ENCODE data around the gene TNFRSF25. TPM values are rescaled to one million over a fixed set of nuclear protein-coding genes. Genes with fewer than 3 reads are reported as not detected.

Gene TNFRSF25
- total and polyA plus RNA-seq, 2 experiments from 2014 or later = 13.6 to 25.3 TPM

- ATAC-seq = no peak
- no peaks in the 10 kb centered on the region for H3K79me2 ChIP-seq (replicated peaks; ENCODE audit: insufficient read depth)
- H3K27ac Mint-ChIP-seq = no peak overlapping the region
- H3K4me2 ChIP-seq = peak overlapping the region; percentile 85; the same call in 1 of the 2 replicates
- H3K27ac ChIP-seq (ENCODE audit: low read depth) = no peak overlapping the region
- H3K36me3 Mint-ChIP-seq (ENCODE audit: low read depth) = no peaks in the 10 kb centered on the region
- peaks cover 96% of the 10 kb centered on the region for H3K27me3 ChIP-seq (ENCODE audit: insufficient read depth)
- H3K27me3 Mint-ChIP-seq (ENCODE audit: insufficient read depth, low read depth, poor library complexity) = peaks cover 91% of the 10 kb centered on the region
- H3K4me3 Mint-ChIP-seq = no peak overlapping the region
- TF ChIP-seq ZNF331 (CRISPR knock-in tag; IDR thresholded peaks at IDR 0.05; ENCODE audit: low read depth) = no peak
- TF ChIP-seq JUNB (IDR thresholded peaks at IDR 0.05; ENCODE audit: unreplicated experiment) = no peak
- TF ChIP-seq ZNF114 (CRISPR knock-in tag; IDR thresholded peaks at IDR 0.05) = no peak
- TF ChIP-seq NANOG (IDR thresholded peaks at IDR 0.05; ENCODE audit: borderline replicate concordance) = no peak
- no peak for TF ChIP-seq REST (IDR thresholded peaks at IDR 0.05; ENCODE audit: unreplicated experiment)
- TF ChIP-seq CREB1 (CRISPR knock-in tag; IDR thresholded peaks at IDR 0.05; ENCODE audit: low read depth) = no peak
- H3K4me1 ChIP-seq (ENCODE audit: insufficient read depth) = peaks cover 19% of the 10 kb centered on the region
- H2AFZ ChIP-seq = no peak overlapping the region; the same call in 1 of the 2 replicates
- no peaks in the 10 kb centered on the region for H3K9me2 ChIP-seq (ENCODE audit: insufficient read depth)
- DNase-seq (ENCODE audit: low spot score) = no peak
- no peaks in the 10 kb centered on the region for H3K36me3 ChIP-seq (ENCODE audit: insufficient read depth)
- H3K4me1 Mint-ChIP-seq = peaks cover 9% of the 10 kb centered on the region
- peak overlapping the region; percentile 65; the same call in 1 of the 2 replicates for H3K4me3 ChIP-seq
- no peaks in the 10 kb centered on the region; the same call in 2 of the 3 replicates for H3K9me3 Mint-ChIP-seq
- peaks cover 16% of the 10 kb centered on the region for H3F3A ChIP-seq (replicated peaks; ENCODE audit: low read depth)
- peaks cover 8% of the 10 kb centered on the region; the same call in 1 of the 2 replicates for H4K20me1 ChIP-seq (replicated peaks; ENCODE audit: insufficient read depth)
Measured at GRCh38 chr1:6417961-6418667, 47.9 kb downstream of the TNFRSF25 start.

- Histone ChIP-seq H3K36me3 (ENCODE audit: insufficient read depth) (no peaks in the 10 kb centered on the region), H4K20me1 (replicated peaks; ENCODE audit: insufficient read depth) (peaks cover 8% of the 10 kb centered on the region; the same call in 1 of the 2 replicates), H3K4me1 (ENCODE audit: insufficient read depth) (peaks cover 19% of the 10 kb centered on the region), H3K9me2 (ENCODE audit: insufficient read depth) (no peaks in the 10 kb centered on the region), H3K79me2 (replicated peaks; ENCODE audit: insufficient read depth) (no peaks in the 10 kb centered on the region), H2AFZ (no peak overlapping the region), H3K4me2 (no peak overlapping the region), H3K27ac (ENCODE audit: low read depth) (no peak overlapping the region), H3K27me3 (ENCODE audit: insufficient read depth) (peaks cover 89% of the 10 kb centered on the region), H3K4me3 (no peak overlapping the region), H3F3A (replicated peaks; ENCODE audit: low read depth) (peaks cover 15% of the 10 kb centered on the region)
- Mint-ChIP-seq H3K27ac (no peak overlapping the region), H3K36me3 (ENCODE audit: low read depth) (no peaks in the 10 kb centered on the region), H3K4me3 (no peak overlapping the region), H3K9me3 (no peaks in the 10 kb centered on the region; the same call in 2 of the 3 replicates), H3K4me1 (peaks cover 9% of the 10 kb centered on the region), H3K27me3 (ENCODE audit: insufficient read depth, low read depth, poor library complexity) (peaks cover 79% of the 10 kb centered on the region)
- DNase-seq (ENCODE audit: low spot score) = no peak
- ATAC-seq = no peak
- TF ChIP-seq POLR2AphosphoS5 (IDR thresholded peaks at IDR 0.05; ENCODE audit: low read depth) = no peak
- no peak for TF ChIP-seq EZH2 (IDR thresholded peaks at IDR 0.05; ENCODE audit: low read depth, unreplicated experiment)
- no peak for TF ChIP-seq STAT1 (IDR thresholded peaks at IDR 0.05; ENCODE audit: unreplicated experiment)
Measured at GRCh38 chr1:6416906-6417305, 49.1 kb downstream of the TNFRSF25 start.

All from GM23338 (cell line).